PFSK-1 (cell line): ENCODE data around the gene BCL2.

Experiments
- REST ChIP-seq, 2 experiments: IDR thresholded peaks; 2 replicates each; pipeline versions ENCODE4 v1.6.1 to v1.8.0; 2011 to 2012; ENCODE audit warnings: low read depth in 2 of 2, low read length in 2 of 2, control low read depth in 1 of 2, inconsistent platforms in 1 of 2, mild to moderate bottlenecking in 1 of 2, moderate library complexity in 1 of 2; ENCODE audit not compliant: insufficient read depth in 1 of 2
- TAF1 ChIP-seq: IDR thresholded peaks from 2 replicates; pipeline ENCODE4 v1.6.1; 2012; ENCODE audit warnings: low read length, control low read depth, borderline replicate concordance; ENCODE audit not compliant: insufficient read depth

GRCh38 chr18:63331105-63331504 lies 11.5 kb upstream of the BCL2 start:
- TF ChIP-seq TAF1 (no peak), REST (IDR thresholded peaks at IDR 0.05; ENCODE audit: insufficient read depth in 1 of 2, low read depth in 2 of 2, low read length in 2 of 2) (no peak)
